ENCODE results near the gene VPS45. TPM values are rescaled to one million over a fixed set of nuclear protein-coding genes. Genes with fewer than 3 reads are reported as not detected.

The VPS45 gene
- total and polyA plus RNA-seq, 4 donors, result 7.7 to 24.2 (median 14.1) TPM

- 87% methylated on average over 4 of the region's 4 CpGs for WGBS
- no peak for DNase-seq (ENCODE audit: low spot score)
- H3K27me3 ChIP-seq (ENCODE audit: control insufficient read depth in 4 of 4, insufficient read depth in 4 of 4, low read length in 3 of 4), result no peaks in the 10 kb centered on the region
- H3K9ac ChIP-seq (ENCODE audit: low read depth in 1 of 2, low read length in 2 of 2), result no peak overlapping the region
- H3K27ac ChIP-seq (ENCODE audit: low read depth in 1 of 2, low read length in 2 of 2), result no peak overlapping the region
- peaks cover 0 to 11% (median 3%) of the 10 kb centered on the region in 4 donors for H3K4me1 ChIP-seq (ENCODE audit: control insufficient read depth in 4 of 4, insufficient read depth in 4 of 4, low read length in 3 of 4)
- no peak overlapping the region for H3K4me3 ChIP-seq (ENCODE audit: low read depth in 1 of 3, low read length in 3 of 3)
- H3K36me3 ChIP-seq (ENCODE audit: control insufficient read depth in 4 of 4, insufficient read depth in 3 of 4, low read depth in 1 of 4, low read length in 3 of 4), result no peaks in the 10 kb centered on the region
- TF ChIP-seq NR2F2 (IDR thresholded peaks at IDR 0.05) (no peak), HNF4G (IDR thresholded peaks at IDR 0.05) (no peak), EGR1 (IDR thresholded peaks at IDR 0.05; ENCODE audit: low read depth in 2 of 2) (no peak), JUND (IDR thresholded peaks at IDR 0.05) (no peak), FOXA1 (IDR thresholded peaks at IDR 0.05) (no peak), SP1 (IDR thresholded peaks at IDR 0.05) (no peak), ATF3 (IDR thresholded peaks at IDR 0.05) (no peak), CTCF (IDR thresholded peaks at IDR 0.05; ENCODE audit: low read depth, low read length, missing input control) (no peak), HNF4A (conservative IDR thresholded peaks at IDR 0.05) (no peak), MAX (IDR thresholded peaks at IDR 0.05) (no peak), FOXA2 (IDR thresholded peaks at IDR 0.05) (no peak), RXRA (IDR thresholded peaks at IDR 0.05) (no peak), TAF1 (conservative IDR thresholded peaks at IDR 0.05) (no peak), RAD21 (IDR thresholded peaks at IDR 0.05) (no peak), GABPA (IDR thresholded peaks at IDR 0.05 in 1 of 2, conservative IDR thresholded peaks at IDR 0.05 in 1 of 2) (no peak), YY1 (IDR thresholded peaks at IDR 0.05) (no peak), ZBTB33 (IDR thresholded peaks at IDR 0.05) (no peak)
- TF ChIP-seq, protein P1, sequence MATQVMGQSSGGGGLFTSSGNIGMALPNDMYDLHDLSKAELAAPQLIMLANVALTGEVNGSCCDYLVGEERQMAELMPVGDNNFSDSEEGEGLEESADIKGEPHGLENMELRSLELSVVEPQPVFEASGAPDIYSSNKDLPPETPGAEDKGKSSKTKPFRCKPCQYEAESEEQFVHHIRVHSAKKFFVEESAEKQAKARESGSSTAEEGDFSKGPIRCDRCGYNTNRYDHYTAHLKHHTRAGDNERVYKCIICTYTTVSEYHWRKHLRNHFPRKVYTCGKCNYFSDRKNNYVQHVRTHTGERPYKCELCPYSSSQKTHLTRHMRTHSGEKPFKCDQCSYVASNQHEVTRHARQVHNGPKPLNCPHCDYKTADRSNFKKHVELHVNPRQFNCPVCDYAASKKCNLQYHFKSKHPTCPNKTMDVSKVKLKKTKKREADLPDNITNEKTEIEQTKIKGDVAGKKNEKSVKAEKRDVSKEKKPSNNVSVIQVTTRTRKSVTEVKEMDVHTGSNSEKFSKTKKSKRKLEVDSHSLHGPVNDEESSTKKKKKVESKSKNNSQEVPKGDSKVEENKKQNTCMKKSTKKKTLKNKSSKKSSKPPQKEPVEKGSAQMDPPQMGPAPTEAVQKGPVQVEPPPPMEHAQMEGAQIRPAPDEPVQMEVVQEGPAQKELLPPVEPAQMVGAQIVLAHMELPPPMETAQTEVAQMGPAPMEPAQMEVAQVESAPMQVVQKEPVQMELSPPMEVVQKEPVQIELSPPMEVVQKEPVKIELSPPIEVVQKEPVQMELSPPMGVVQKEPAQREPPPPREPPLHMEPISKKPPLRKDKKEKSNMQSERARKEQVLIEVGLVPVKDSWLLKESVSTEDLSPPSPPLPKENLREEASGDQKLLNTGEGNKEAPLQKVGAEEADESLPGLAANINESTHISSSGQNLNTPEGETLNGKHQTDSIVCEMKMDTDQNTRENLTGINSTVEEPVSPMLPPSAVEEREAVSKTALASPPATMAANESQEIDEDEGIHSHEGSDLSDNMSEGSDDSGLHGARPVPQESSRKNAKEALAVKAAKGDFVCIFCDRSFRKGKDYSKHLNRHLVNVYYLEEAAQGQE (IDR thresholded peaks at IDR 0.05), result no peak
- H3K9me3 ChIP-seq (ENCODE audit: control insufficient read depth in 4 of 4, low read length in 3 of 4), result no peaks in the 10 kb centered on the region
Observed at GRCh38 chr1:150018165-150018564, 49.4 kb upstream of the VPS45 start.
